ENCODE results near the gene FHAD1.

The FHAD1 gene

DNA sequence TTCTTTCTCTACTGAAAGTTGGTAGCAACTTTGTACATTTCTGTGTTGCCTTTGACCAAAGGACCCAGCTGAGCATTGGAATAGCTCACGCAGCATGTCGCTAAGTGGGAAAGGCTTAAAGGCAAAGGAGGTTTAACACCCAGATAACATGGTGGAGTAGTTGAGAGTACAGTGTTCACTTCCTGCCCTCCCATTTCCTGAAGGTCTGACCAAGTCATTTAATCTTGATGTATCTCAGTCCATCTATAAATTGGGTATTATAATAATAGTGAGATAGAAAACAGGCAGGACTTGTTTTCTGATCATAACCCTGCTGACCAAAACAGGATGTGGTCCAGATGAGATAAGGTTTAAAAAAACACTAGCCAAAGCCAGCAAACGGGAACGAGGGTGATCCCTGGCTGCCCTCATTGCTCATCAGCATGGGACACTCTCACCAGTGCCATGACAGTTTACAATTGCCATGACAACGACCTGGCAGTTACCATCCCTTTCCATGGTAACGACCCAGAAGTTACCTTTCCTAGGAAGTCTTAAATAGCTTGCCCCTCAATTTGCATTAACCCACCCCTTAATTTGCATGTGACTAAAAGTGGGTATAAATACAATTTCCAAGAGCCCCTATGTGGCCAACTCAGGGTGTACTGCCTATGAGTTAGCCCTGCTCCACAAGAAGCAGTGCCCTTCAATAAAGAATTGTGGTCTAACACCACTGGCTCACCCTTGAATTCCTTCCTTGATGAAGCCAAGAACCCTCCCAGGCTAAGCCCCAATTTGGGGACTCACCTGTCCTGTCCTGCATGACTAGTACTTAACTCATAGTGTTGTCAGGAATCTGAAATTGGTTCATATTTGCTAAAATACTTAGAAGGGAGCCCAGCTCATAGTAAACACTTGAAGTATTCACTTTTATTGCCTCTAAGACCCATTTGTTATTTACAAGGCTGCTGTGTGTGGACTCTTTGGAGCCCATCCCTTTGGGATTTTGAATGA is 28.4 kb upstream of the FHAD1 start:
- DNase-seq (ENCODE audit: low read depth, low spot score), result no peak

DNA sequence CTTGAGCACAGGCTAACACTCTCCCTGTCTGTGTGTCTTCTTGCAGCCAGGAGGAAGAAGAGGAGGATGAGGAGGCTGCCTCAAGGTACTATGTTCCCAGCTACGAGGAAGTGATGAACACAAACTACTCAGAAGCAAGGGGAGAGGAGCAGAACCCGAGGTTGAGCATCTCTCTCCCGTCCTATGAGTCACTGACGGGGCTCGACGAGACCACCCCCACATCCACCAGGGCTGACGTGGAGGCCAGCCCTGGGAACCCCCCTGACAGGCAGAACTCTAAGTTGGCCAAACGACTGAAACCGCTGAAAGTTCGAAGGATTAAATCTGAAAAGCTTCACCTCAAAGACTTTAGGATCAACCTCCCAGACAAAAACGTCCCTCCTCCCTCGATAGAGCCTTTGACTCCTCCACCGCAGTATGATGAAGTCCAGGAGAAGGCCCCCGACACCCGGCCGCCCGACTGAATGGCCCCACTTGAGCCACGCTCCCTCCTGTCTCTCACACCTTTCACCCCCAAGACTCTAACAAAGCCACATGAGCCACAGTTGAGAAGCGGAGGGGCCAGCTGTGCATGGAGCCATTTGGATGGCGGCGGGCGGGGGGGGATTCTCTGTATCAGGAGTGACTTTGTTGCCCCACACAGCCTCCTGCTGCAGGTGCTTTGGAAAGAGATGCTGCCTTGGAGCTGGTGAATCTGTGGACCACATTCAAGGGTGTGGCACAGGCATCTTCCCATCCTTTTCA is 27.6 kb upstream of the FHAD1 start:
- no peak for DNase-seq (ENCODE audit: low read depth, low spot score)

DNA sequence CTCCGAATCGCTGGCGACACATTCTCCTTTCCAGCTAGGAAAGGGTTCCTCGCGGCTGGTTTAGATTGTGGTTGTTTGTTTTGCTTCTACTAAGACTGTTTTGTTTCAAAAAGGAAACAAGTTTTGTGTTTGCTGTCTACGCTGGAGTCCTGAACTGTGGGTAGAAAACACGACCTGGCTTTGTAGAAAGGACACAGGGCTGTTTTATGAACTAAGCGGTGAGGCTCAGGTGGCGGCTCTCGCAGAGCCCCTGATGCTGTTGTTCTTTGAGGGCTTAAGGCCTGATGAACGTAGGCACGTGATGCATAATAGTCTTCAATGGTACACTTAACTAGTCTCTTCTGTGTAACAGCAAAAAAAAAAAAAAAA is 27.0 kb upstream of the FHAD1 start:
- DNase-seq (ENCODE audit: low read depth, low spot score), result no peak

DNA sequence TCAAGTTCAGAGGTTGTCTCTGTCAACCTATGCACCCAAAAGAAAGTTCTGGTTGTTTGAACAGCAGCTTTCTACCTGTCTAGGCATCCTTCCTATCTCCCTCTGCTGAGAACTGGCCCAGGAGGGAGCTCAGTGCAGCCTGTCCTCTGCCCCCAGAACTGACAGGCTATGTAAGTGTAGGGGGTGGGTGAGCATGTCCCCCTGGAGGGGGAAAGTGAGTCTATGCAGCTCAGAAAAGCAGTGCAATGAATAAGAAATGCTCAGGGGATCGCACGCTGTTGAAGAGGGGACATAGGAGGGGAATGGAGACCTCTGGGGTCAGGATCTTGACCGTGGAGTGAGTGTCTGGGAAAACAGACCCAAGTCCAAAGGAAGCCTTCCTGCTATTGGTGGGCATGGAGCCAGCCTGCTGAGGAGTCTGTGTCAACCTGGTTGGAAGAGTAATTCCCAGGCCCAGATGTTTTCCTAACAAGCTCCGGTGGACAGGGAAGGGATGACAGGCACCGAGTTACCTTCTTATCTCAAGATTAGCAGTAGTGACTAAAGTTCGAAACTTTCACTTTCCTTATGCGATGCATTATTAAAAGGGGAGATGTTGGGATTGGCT is 26.1 kb upstream of the FHAD1 start:
- no peak for DNase-seq (ENCODE audit: low read depth, low spot score)

DNA sequence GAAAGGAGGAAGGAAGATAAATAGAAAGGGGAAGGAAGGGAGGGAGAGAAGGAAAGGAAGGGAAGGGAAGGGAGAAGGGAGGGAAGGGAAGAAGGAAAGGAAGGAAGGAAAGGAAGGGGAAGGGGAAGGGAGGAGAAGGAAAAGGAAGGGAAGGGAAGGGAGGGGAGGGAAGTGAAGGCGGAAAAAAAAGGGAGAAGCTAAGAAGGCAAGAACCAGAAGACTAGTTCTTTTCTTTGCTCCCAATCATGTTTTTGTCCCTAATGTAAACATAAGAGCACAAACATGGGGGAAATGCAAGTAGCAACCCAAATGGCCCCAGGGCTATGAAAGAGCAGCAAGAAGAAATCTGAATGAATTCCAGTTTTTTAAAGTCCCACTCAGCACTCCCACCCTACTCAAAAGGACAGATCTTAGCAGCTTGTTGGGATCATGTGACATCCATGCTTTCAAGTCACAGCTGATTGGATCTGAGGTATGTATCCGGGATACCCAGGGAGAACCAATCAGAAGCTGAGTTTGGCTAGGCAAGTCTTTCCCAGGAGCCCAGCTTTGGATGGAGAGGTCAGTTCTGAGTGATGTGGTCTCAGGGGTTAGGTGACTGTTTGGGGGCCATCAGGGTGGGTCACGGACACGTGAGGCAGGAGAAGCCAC is 24.2 kb upstream of the FHAD1 start:
- DNase-seq (ENCODE audit: low read depth, low spot score), result no peak

DNA sequence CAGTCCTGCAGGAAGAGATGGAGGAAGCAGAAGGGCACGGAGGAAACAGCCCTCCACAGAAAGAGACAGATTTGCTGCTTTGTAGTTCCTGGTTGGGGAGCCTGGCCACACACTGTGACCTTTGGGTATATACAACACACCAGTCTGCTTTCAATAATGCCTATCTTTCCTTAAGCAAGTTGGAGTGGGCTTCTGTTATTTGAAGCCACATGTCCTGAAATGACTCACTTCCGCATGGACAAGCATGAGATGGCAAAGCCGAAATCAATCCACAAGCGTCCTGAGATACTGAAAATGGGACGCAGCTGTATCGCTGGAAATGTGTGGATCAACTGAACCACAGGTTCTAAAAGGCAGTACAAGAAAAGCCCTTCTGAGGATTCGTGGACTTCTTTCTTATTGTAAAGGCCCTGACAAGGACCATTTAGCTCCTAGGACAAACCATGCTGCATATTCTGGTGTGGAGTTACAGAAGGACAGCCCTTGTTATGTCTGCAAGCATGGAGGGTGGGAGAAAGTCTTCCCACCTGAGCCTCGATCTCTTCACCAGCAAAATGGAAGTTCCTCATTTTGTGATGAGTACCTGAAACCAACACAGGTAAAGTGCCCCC is 22.7 kb upstream of the FHAD1 start:
- no peak for DNase-seq (ENCODE audit: low read depth, low spot score)

DNA sequence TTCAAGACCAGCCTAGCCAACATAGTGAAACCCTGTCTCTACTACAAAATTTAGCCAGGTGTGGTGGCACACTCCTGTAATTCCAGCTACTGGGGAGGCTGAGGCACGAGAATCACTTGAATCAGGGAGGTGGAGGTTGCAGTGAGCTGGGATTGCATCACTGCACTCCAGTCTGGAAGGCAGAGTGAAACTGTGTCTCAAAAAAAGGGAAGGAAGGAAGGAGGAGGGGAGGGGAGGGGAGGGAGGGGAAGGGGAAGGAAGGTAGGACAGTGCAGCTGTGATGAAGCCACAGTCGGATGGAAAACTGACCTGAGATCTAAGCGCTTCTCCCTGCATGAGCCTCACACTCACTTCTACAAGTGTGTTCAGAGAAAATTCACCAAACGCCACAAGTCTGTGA is 22.0 kb upstream of the FHAD1 start:
- DNase-seq (ENCODE audit: low read depth, low spot score), result no peak

DNA sequence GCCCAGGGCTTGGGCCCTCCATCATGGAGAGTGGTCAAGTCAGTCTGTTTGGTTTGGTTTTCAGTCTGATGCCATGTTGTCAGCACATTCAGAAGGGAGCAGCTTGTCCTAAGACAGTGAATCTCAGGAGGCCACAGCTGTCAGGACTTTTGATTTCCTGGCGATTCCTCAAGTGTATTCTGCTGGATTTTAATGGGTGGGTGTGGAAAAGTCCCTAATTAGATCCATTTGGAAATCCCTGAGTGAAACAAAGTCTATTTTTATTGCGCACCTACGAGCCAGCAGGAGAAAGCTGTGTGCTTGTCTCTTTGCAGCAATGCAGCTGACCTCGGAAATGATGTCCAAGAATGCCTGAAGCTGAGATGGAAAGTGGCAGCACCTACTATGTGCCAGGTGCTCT is 21.6 kb upstream of the FHAD1 start:
- DNase-seq (ENCODE audit: low read depth, low spot score), result no peak

DNA sequence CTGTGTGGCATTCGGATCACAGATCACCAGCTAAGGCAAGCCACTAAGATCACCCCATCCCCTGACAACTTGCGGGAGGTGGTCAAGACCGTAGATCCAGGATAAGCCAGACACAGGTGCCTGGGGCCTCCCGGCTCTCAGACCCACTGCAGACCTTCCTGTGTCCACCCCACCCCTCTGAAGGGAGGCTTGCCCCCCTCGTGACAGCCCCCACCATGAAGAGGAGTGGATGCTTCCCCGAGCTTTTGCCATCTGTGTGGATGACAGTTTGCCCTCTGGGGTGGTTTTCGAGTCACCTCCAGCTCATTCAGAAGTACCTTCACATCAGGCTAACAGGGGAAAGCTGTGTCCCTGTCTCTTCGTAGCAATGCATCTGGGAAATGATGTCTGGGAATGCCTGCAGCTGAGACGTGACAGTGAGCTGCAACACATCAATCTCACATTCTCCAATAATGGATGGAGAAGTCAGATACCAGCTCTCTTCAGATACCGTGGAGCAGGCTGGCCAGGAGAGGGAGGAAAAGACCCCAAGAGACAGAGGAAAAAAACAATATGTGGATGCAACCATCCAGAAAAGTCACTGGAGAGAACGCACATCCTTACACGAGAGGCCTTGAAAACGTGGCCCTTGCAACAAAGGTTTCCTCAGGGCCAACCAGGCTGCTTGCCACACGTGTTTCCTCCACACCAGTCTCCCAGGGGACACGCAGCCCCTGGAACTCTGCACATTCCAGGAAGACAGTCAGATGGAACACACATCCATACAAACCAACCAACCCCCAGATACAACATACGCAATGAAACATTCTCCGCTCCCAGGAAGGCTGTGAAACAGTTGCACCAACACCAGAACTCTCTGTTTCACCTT is 20.4 kb upstream of the FHAD1 start:
- no peak for DNase-seq (ENCODE audit: low read depth, low spot score)

DNA sequence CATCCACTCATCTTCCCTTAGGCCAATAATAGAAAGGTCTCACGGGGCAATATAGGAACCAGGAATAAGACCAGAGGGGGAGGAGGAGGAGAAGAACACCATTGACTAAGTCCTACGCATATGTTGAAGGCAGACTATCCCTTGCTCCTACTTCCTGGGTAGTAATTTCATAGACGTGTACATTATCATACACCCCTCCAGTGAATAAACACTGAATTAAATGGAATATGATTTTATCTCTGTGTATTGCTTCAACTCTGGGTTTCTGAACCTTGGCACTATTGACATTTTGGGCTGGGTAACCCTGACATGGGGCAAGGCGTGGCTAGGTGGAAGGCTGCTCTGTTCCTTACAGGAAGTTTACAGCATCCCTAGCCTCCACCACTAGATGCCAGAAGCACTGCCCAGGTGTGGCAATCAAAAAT is 17.3 kb upstream of the FHAD1 start:
- DNase-seq (ENCODE audit: low read depth, low spot score), result no peak

DNA sequence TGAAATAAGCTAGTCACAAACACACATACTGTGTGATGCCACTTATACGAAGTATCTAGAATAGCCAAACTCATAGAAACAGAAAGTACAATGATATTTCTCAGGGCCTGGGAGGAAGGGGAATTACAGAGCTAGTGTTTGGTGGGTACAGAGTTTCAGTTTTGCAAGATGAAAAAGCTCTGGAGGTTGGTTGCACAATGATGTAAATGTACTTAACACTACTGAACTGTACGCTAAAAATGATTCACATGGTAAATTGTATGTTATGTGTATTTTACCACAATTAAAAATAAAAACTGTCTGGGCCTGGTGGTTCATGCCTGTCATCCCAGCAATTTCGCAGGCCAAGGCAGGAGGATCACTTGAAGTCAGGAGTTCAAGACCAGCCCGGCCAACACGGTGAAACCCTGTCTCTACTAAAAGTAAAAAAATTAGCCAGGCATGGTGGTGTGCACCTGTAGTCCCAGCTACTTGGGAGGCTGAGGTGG is 15.3 kb upstream of the FHAD1 start:
- no peak for DNase-seq (ENCODE audit: low read depth, low spot score)

DNA sequence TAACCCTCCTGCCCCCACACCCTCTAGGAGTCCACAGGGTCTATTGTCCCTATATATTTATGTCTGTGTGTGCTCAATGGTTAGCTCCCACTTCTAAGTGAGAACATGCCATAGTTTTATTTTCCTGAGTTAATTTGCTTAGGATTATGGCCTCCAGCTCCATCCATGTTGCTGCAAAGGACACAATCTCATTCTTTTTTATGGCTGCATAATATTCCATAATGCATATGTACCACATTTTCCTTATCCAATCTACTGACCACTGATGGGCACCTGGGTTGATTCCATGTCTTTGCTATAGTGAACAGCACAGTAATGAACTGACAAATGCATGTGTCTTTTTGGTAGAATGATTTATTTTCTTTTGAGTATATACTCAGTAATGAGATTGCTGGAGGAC is 13.3 kb upstream of the FHAD1 start:
- DNase-seq (ENCODE audit: low read depth, low spot score), result no peak

DNA sequence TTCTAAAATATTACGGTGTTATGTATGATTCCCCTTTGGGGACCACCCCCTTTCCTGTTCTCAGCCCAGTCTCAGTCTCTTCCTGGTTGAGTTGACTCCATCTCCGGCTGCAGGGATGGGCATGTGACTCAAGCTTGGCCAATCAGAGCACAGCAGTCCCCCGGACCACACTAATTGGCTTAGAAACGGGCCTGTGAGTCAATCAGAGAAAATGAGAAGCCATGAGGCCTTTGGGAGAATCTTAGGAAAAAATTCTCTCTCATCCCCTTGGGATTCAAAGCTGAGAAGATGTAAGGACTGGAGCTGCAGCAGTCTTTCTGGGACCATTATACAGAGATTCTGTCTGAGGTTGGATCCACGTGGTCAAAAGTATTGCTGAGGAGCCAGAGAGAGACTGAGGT is 10.7 kb upstream of the FHAD1 start:
- no peak for DNase-seq (ENCODE audit: low read depth, low spot score)

DNA sequence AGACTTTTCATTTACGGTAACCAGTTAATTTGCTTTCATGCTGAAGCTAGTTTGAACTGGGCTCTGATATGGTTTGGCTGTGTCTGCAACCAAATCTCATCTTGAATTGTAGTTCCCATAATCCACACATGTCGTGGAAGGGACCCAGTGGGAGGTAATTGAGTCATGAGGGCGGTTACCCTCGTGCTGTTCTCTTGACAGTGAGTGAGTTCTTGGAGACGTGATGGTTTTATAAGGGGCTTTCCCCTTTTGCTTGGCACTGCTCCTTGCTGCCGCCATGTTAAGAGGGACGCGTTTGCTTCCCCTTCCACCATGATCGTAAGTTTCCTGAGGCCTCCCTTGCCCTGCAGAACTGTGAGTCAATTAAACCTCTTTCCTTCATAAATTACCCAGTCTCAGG is 10.3 kb upstream of the FHAD1 start:
- no peak for DNase-seq (ENCODE audit: low read depth, low spot score)

DNA sequence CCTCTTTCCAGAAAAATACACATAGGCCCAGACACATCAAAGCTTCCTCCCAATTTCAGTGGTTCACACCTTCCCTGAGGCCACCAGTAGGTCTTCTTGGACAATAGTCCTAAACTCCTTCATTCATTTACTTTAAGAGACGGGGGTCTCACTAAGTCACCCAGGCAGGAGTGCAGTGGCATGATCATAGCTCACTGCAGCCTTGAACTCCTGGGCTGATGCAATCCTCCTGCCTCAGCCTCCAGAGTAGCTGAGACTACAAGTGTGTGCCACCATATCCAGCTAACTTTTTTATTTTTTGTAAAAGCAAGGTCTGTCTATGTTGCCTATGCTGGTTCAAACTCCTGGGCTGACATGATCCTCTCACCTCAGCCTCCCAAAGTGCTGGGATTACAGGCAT is 8.2 kb upstream of the FHAD1 start:
- no peak for DNase-seq (ENCODE audit: low read depth, low spot score)

DNA sequence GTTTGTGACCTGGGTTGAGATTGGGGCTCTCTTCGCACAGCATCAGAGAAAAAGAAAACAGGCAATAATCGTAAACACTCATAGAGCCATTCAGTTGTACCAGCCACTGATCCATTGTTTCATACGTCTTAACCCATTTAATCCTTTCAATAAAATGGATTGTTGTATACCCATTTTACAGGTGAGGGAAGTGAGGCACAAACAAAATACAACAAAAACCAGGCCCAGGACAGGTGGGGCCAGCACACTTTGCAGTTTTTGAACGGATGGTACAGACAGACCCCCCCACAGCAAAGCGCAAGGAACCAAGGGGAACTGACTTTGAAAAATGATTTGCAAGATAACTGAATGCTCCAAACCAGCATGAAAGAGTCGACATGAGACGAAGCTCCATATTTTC is 4.3 kb upstream of the FHAD1 start:
- no peak for DNase-seq (ENCODE audit: low read depth, low spot score)

DNA sequence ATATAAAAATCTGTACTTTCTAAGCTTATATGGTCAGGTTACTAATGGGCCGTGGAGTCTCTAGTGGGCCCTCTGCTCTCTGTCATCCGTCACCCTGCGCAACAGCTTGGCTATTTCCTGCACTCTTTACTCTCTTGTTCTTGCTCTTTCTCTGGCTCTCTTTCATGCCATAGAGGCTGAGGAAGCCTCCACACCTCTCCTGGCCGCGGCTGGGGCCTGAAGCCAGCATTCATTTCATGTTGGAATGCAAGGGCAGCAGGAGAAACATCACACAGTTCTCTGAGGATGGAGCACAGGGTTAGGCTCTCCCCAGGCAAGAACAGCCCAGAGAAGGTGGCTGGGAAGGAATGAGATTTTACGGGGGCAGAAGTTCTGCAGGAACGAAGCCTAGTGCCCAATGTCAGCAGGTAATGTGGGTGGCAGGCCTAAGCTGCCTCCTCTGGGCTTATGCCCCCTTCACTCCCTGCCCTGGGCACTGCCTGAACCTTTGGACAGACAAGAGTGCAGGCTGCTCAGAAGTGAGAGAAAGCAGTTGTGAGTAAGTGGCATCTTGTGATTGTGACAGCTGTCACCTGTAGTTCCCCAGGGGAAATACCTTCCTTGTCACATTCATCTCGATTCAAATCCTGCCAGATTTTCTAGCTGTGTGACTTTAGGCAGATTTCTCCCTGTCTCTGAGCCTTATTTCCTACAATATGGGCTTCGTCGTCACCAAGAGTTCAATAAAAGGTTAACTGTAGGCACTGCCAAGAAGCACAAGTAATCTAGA is 3.6 kb upstream of the FHAD1 start:
- DNase-seq (ENCODE audit: low read depth, low spot score), result no peak

DNA sequence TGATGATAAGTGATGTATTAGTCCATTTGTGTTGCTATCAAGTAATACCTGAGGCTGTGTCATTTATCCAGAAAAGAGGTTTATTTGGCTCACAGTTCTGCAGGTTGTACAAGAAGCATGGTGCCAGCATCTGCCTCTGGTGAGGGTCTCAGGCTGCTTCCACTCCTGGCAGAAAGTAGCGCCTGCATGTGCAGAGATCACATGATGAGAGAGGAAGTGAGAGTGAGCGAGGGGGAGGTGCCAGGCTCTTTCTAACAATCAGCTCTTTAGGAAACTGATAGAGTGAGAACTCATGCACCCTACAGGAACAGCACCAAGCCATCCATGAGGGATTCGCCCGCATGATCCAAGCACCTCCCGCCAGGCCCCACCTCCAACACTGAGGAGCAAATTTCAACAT is 2.2 kb upstream of the FHAD1 start:
- DNase-seq (ENCODE audit: low read depth, low spot score), result no peak

DNA sequence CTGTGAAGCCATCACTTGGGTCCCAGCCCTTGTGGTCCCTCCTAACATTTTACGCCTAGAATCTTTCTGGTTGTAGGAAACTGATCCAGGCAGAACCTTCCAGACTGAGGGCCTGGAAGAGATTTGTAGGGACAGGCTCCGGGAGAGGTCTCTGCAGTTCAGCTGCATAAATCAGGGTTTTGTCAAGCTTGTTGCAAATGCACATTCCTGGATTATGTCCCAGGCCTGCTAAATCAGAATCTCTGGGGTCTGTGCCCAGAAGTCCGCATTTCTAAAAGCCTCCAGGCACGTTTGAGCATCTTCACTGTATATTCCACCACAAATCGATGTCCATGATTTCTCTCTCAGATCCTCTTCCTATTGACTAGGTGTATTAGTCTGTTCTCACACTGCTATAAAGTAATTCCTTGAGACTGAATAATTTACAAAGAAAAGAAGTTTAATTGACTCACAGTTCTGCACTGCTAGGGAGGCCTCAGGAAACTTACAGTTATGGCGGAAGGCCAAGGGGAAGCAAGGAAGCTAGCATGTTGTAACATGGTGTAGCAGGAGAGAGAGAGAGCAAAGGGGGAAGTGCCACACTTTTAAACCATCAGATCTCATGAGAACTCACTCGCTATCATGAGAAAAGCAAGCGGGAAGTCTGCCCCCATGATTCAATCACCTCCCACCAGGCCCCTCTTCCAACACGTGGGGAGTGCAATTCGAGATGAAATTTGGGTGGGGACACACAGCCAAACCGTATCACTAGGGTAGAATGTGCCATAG is 1.2 kb upstream of the FHAD1 start:
- DNase-seq (ENCODE audit: low read depth, low spot score), result no peak

Data from brain pericyte (primary cell).